Breast epithelium (tissue), 4 donors: ENCODE data around the gene FAM200A. TPM values are rescaled to one million over a fixed set of nuclear protein-coding genes. Genes with fewer than 3 reads are reported as not detected.
"Not testable (repeated sequence)": the region's sequence is repeated elsewhere in the genome, so short reads cannot be mapped to it uniquely, and the experiment has no call there.

Experiments used
- DNase-seq, 2 donors: peaks; one replicate each; pipeline ENCODE4 v3.0.0-alpha.2; 2019; ENCODE audit warnings: low spot score in 2 of 2
- H3K27ac ChIP-seq, 2 donors: fragments of 200-600 bp; sonication (generic) in 1 of 2; one replicate each; pipeline ENCODE4 v1.5.1; 2016 to 2019; ENCODE audit warnings: mild to moderate bottlenecking in 1 of 2
- H3K27me3 ChIP-seq, 2 donors: fragments of 200-600 bp; sonication (generic) in 1 of 2; one replicate each; pipeline versions ENCODE4 v1.5.1 to v1.6.0; 2017 to 2019; ENCODE audit warnings: control low read depth in 1 of 2, mild to moderate bottlenecking in 1 of 2
- H3K36me3 ChIP-seq: fragments of 200-600 bp; one replicate; pipeline ENCODE4 v1.5.1; 2019
- H3K4me1 ChIP-seq, 2 donors: fragments of 200-600 bp; sonication (generic); one replicate each; pipeline ENCODE4 v1.5.1; 2016 to 2019; ENCODE audit warnings: control low read depth in 1 of 2
- H3K4me3 ChIP-seq, 3 donors: fragments of 200-600 bp; sonication (generic); 1 replicate in 2 of 3; 2 replicates in 1 of 3; pipeline ENCODE4 v1.5.1; 2016 to 2019; ENCODE audit warnings: mild to moderate bottlenecking in 3 of 3, moderate library complexity in 2 of 3
- H3K9me3 ChIP-seq, 2 donors: fragments of 200-600 bp; sonication (generic) in 1 of 2; one replicate each; pipeline ENCODE4 v1.5.1; 2016 to 2019; ENCODE audit warnings: control low read depth in 1 of 2
- POLR2A ChIP-seq: fragments of 450-650 bp; IDR thresholded peaks from one replicate; pipeline ENCODE4 v1.6.1; 2016; ENCODE audit warnings: antibody characterized with exemption, mild to moderate bottlenecking, moderate library complexity
- POLR2AphosphoS5 ChIP-seq, 3 donors: sonication (generic); formaldehyde crosslinking; IDR thresholded peaks; one replicate each; pipeline ENCODE4 v1.6.1; 2017; ENCODE audit warnings: antibody characterized with exemption in 3 of 3
- intact Hi-C: fragments of 100-400 bp; cut with DNase I; formaldehyde crosslinking; loops from one replicate; pipeline ENCODE4 v1.15.1; 2023; ENCODE audit warnings: low total_unique reads
- total RNA-seq, 3 donors: library from RNA; depleted of rRNA; stranded (reverse); fragments of >200 nt; gene quantifications; one replicate each; pipeline ENCODE4 v1.1.0, GENCODE V29; 2016
- TF ChIP-seq, protein P1 (sequence below), 3 donors: fragments of 450-650 bp; IDR thresholded peaks; one replicate each; pipeline ENCODE4 v1.5.1; 2016 to 2017; ENCODE audit warnings: antibody characterized with exemption in 3 of 3, mild to moderate bottlenecking in 3 of 3, moderate library complexity in 3 of 3

The FAM200A gene
- total RNA-seq, 3 donors from 2014 or later = 2.6 to 10.2 (median 5.6) TPM

DNA sequence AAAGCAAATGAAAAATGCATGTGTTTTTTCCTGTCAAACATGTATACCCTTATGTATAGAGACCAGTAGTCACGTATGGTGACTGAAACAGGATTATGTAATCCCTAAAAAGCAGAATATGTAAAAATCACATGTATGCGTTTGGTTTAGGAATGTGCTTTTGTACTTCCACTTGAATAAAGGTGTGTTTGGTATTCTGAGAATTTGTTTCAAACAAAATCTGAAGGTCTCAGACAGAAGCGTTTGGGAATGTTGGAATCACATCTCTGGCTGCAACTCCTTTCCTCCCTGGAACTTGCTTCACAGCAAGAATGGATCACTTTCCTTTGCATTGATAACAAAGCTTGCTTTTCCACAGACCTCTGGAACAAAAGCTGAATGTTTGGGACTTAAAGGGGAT, 24.3 kb upstream of the FAM200A start:
- intact Hi-C loops = no loop called here
- no peak overlapping the region for H3K4me3 ChIP-seq
- DNase-seq = no peak
- H3K27me3 ChIP-seq = no peaks in the 10 kb centered on the region
- TF ChIP-seq POLR2A = no peak
- TF ChIP-seq, protein P1, sequence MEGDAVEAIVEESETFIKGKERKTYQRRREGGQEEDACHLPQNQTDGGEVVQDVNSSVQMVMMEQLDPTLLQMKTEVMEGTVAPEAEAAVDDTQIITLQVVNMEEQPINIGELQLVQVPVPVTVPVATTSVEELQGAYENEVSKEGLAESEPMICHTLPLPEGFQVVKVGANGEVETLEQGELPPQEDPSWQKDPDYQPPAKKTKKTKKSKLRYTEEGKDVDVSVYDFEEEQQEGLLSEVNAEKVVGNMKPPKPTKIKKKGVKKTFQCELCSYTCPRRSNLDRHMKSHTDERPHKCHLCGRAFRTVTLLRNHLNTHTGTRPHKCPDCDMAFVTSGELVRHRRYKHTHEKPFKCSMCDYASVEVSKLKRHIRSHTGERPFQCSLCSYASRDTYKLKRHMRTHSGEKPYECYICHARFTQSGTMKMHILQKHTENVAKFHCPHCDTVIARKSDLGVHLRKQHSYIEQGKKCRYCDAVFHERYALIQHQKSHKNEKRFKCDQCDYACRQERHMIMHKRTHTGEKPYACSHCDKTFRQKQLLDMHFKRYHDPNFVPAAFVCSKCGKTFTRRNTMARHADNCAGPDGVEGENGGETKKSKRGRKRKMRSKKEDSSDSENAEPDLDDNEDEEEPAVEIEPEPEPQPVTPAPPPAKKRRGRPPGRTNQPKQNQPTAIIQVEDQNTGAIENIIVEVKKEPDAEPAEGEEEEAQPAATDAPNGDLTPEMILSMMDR (IDR thresholded peaks at IDR 0.05) = no peak
- TF ChIP-seq POLR2AphosphoS5 (IDR thresholded peaks at IDR 0.05) = no peak
- H3K4me1 ChIP-seq = no peaks in the 10 kb centered on the region
- no peak overlapping the region for H3K27ac ChIP-seq
- no peaks in the 10 kb centered on the region for H3K36me3 ChIP-seq
- H3K9me3 ChIP-seq = no peaks in the 10 kb centered on the region

DNA sequence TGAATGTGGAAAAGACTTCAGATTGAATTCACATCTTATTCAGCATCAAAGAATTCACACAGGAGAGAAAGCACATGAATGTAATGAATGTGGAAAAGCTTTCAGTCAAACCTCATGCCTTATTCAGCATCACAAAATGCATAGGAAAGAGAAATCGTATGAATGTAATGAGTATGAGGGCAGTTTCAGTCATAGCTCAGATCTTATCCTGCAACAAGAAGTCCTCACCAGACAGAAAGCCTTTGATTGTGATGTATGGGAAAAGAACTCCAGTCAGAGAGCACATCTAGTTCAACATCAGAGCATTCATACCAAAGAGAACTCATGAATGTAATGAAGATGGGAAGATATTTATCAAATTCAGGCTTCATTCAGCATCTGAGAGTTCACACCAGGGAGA, 21.3 kb upstream of the FAM200A start:
- no peak overlapping the region for H3K27ac ChIP-seq
- TF ChIP-seq POLR2AphosphoS5 (IDR thresholded peaks at IDR 0.05) (no peak), POLR2A (no peak)
- TF ChIP-seq, protein P1 (IDR thresholded peaks at IDR 0.05) = no peak
- intact Hi-C loops = no loop called here
- no peaks in the 10 kb centered on the region for H3K36me3 ChIP-seq
- no peaks in the 10 kb centered on the region for H3K27me3 ChIP-seq
- no peaks in the 10 kb centered on the region for H3K9me3 ChIP-seq
- DNase-seq = no peak
- H3K4me3 ChIP-seq = no peak overlapping the region
- no peaks in the 10 kb centered on the region for H3K4me1 ChIP-seq

DNA sequence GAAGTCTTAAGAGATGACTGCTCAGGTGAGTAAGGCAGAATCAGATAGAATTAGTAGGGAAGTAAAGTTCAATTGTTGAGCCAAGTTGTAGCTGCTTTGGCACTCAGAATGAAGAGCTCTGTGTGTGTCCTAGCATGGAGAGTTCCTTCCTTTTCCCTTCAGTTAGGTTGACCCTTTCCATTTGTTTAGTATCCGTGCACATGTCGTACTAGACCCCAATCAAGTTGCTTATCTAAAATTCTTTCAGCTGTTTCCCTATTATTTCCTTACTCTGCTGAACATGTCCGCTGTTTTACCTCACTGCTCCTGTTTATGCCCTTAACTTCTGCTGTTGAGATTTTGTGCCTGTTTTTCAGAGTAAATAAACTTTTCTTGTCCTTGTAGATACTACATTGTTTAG, 19.9 kb upstream of the FAM200A start:
- intact Hi-C loops = no loop called here
- no peaks in the 10 kb centered on the region for H3K36me3 ChIP-seq

DNA sequence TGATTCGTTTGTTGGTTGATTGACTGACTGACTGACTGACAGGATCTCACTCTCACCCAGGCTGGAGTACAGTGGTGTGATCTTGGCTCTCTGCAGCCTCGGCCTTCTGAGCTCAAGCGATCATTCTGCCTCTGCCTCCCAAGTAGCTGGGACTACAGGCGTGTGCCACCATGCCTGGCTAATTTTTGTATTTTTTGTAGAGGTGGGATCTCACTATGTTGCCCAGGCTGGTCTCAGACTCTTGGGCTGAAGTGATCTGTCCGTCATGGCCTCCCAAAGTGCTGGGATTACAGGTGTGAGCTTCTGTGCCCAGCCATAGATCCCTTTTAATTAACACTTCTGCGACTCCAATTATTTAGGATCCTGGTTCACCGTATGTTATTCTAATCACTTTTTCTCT, 16.9 kb upstream of the FAM200A start:
- H3K27ac ChIP-seq, intact Hi-C loops, DNase-seq, H3K27me3 ChIP-seq, H3K4me1 ChIP-seq, H3K4me3 ChIP-seq, H3K36me3 ChIP-seq, H3K9me3 ChIP-seq: not testable (repeated sequence)

More for the DNA sequence above, 19.9 kb upstream of the FAM200A start:
- no peaks in the 10 kb centered on the region for H3K27me3 ChIP-seq
- no peak overlapping the region for H3K27ac ChIP-seq
- DNase-seq = no peak
- no peaks in the 10 kb centered on the region for H3K9me3 ChIP-seq
- H3K4me3 ChIP-seq = no peak overlapping the region
- no peaks in the 10 kb centered on the region for H3K4me1 ChIP-seq
- TF ChIP-seq POLR2A (no peak), POLR2AphosphoS5 (IDR thresholded peaks at IDR 0.05) (no peak)
- TF ChIP-seq, protein P1 (IDR thresholded peaks at IDR 0.05) = no peak

DNA sequence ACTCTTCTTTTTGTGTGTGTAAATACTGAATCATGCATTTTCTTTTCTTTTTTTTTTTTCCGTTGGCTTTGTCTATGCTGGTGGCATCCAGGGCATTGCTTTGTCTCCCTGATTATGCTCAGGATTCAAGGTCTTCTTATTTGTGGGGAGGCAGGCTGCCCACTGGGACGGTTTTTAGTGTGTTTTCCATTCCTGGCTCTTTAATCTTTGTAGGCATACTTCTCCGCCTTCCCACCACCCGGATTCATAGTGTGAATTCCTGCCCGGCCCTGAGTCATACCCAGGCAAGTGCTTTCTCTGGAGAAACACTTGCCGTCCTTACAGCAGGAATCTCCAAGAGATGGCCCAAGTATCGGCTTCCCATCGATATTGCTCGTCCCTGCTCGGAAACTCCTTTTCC, 11.7 kb upstream of the FAM200A start:
- H3K27ac ChIP-seq = no peak overlapping the region
- H3K9me3 ChIP-seq = no peaks in the 10 kb centered on the region
- H3K36me3 ChIP-seq = peaks cover 7% of the 10 kb centered on the region
- TF ChIP-seq POLR2A = no peak
- TF ChIP-seq POLR2AphosphoS5 (IDR thresholded peaks at IDR 0.05) = no peak
- TF ChIP-seq, protein P1 (IDR thresholded peaks at IDR 0.05) = no peak
- H3K4me3 ChIP-seq = no peak overlapping the region
- no peak for DNase-seq
- intact Hi-C loops = no loop called here
- H3K4me1 ChIP-seq = peaks cover 0 to 7% of the 10 kb centered on the region in 2 donors
- no peaks in the 10 kb centered on the region for H3K27me3 ChIP-seq

DNA sequence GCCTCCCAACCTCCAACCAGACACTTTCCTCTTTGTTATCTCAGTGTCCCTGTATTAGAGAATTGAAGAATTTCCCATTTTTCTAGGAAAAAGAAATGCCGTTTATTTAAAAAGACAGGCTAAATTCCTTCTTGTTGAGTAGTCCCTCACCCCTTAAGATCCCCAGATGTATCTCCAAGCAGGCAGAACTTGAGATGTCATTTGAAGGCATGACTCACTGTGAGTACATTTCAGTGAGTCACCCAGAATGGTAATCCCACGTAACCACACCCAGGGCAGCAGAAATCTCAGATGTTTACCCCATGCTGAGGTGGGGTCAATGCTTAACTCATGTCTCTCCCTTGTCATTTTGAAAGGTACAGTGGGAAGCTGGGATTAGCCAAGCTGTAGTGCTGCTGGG, 10.9 kb upstream of the FAM200A start:
- Histone ChIP-seq H3K4me3 (no peak overlapping the region), H3K9me3 (no peaks in the 10 kb centered on the region), H3K27me3 (no peaks in the 10 kb centered on the region), H3K36me3 (peaks cover 7% of the 10 kb centered on the region), H3K27ac (no peak overlapping the region), H3K4me1 (peaks cover 0 to 7% of the 10 kb centered on the region in 2 donors)
- TF ChIP-seq, protein P1 (IDR thresholded peaks at IDR 0.05) = no peak
- TF ChIP-seq POLR2AphosphoS5 (IDR thresholded peaks at IDR 0.05) (no peak), POLR2A (no peak)
- DNase-seq = no peak
- intact Hi-C loops = no loop called here
